ENCODE measurements around the gene CTNNA3. TPM values are rescaled to one million over a fixed set of nuclear protein-coding genes. Genes with fewer than 3 reads are reported as not detected.

Gene CTNNA3
- total and polyA plus RNA-seq, 7 donors, result 0.85 to 66.2 (median 28.1) TPM

- no peaks in the 10 kb centered on the region for H3K4me1 ChIP-seq
- ATAC-seq (no peak), DNase-seq (no peak)
- H3K27me3 ChIP-seq (ENCODE audit: insufficient read depth in 3 of 3, low read length in 2 of 3), result no peaks in the 10 kb centered on the region
- no peaks in the 10 kb centered on the region for H3K9me3 ChIP-seq
- no peaks in the 10 kb centered on the region for H3K36me3 ChIP-seq (ENCODE audit: insufficient read depth in 1 of 2, low read depth in 1 of 2)
- intact Hi-C loops (cut with DNase I), result no loop called here
- WGBS, 3 donors, result 85 to 92% (median 86%) methylated on average over 2 of the region's 2 CpGs
- no peak overlapping the region for H3K4me3 ChIP-seq
- no peak overlapping the region for H3K27ac ChIP-seq
- TF ChIP-seq CTCF (IDR thresholded peaks at IDR 0.05), result no peak
Measured at GRCh38 chr10:66283064-66283463, 1412.9 kb downstream of the CTNNA3 start.

- Histone ChIP-seq H3K9me3 (no peaks in the 10 kb centered on the region), H3K4me3 (no peak overlapping the region), H3K27ac (no peak overlapping the region), H3K4me1 (no peaks in the 10 kb centered on the region), H3K27me3 (ENCODE audit: insufficient read depth in 3 of 3, low read length in 2 of 3) (no peaks in the 10 kb centered on the region), H3K36me3 (ENCODE audit: insufficient read depth in 1 of 2, low read depth in 1 of 2) (no peaks in the 10 kb centered on the region)
- no peak for ATAC-seq
- 89 to 97% (median 93%) methylated on average over 1 of the region's 1 CpG for WGBS, 3 donors
- no peak for TF ChIP-seq CTCF (IDR thresholded peaks at IDR 0.05)
- intact Hi-C loops (cut with DNase I), result no loop called here
- no peak for DNase-seq
Measured at GRCh38 chr10:66281327-66281726, 1414.7 kb downstream of the CTNNA3 start.

- TF ChIP-seq CTCF (IDR thresholded peaks at IDR 0.05), result no peak
- Histone ChIP-seq H3K27me3 (ENCODE audit: insufficient read depth in 3 of 3, low read length in 2 of 3) (no peaks in the 10 kb centered on the region), H3K9me3 (no peaks in the 10 kb centered on the region), H3K27ac (no peak overlapping the region), H3K36me3 (ENCODE audit: insufficient read depth in 1 of 2, low read depth in 1 of 2) (no peaks in the 10 kb centered on the region), H3K4me3 (no peak overlapping the region), H3K4me1 (no peaks in the 10 kb centered on the region)
- 65 to 71% (median 70%) methylated on average over 4 of the region's 4 CpGs for WGBS, 3 donors
- ATAC-seq, result no peak
- no peak for DNase-seq
- intact Hi-C loops (cut with DNase I), result no loop called here
Measured at GRCh38 chr10:66277481-66277880, 1418.5 kb downstream of the CTNNA3 start.

GRCh38 chr10:66273966-66274519 is 1422.0 kb downstream of the CTNNA3 start:
- Histone ChIP-seq H3K4me3 (no peak overlapping the region), H3K27me3 (ENCODE audit: insufficient read depth in 3 of 3, low read length in 2 of 3) (no peaks in the 10 kb centered on the region), H3K27ac (no peak overlapping the region), H3K36me3 (ENCODE audit: insufficient read depth in 1 of 2, low read depth in 1 of 2) (no peaks in the 10 kb centered on the region), H3K9me3 (no peaks in the 10 kb centered on the region), H3K4me1 (no peaks in the 10 kb centered on the region)
- ATAC-seq (no peak), DNase-seq (no peak)
- intact Hi-C loops (cut with DNase I), result no loop called here
- TF ChIP-seq CTCF (IDR thresholded peaks at IDR 0.05), result no peak
- 70 to 81% (median 76%) methylated on average over 3 of the region's 3 CpGs for WGBS, 3 donors

GRCh38 chr10:66265398-66265797 is 1430.6 kb downstream of the CTNNA3 start:
- no peak for TF ChIP-seq CTCF (IDR thresholded peaks at IDR 0.05)
- Histone ChIP-seq H3K27ac (no peak overlapping the region), H3K36me3 (ENCODE audit: insufficient read depth in 1 of 2, low read depth in 1 of 2) (no peaks in the 10 kb centered on the region), H3K4me3 (no peak overlapping the region), H3K9me3 (no peaks in the 10 kb centered on the region), H3K4me1 (no peaks in the 10 kb centered on the region), H3K27me3 (ENCODE audit: insufficient read depth in 3 of 3, low read length in 2 of 3) (no peaks in the 10 kb centered on the region)
- DNase-seq (no peak), ATAC-seq (no peak)
- intact Hi-C loops (cut with DNase I), result no loop called here
- WGBS, 3 donors, result 65 to 68% (median 68%) methylated on average over 1 of the region's 1 CpG

Data from psoas muscle (tissue), 8 donors.